ENCODE results near the gene EML1.

GRCh38 chr14:99802301-99803105, 9.3 kb downstream of the EML1 start:
- TF ChIP-seq POLR2AphosphoS5 (IDR thresholded peaks at IDR 0.05; ENCODE audit: borderline replicate concordance, low read depth, low read length) (no peak), EZH2 (IDR thresholded peaks at IDR 0.05) (no peak), FOXP2 (optimal IDR thresholded peaks at IDR 0.05; ENCODE audit: control extremely low read depth, extremely low read length, insufficient read depth) (no peak)

Measured in SK-N-MC (cell line).